GM12878 (cell line): ENCODE results near the gene DST. TPM values are rescaled to one million over a fixed set of nuclear protein-coding genes. Genes with fewer than 3 reads are reported as not detected.

ENCODE experiments used
- ATAC-seq: fragments of 200-7000 bp; cut with Tn5 transposase; 3 replicates; pipeline ENCODE4 v1.9.1; 2020; ENCODE audit warnings: mild to moderate bottlenecking, moderate library complexity
- BruUV-seq: library from RNA; stranded (reverse); fragments of 400-500 nt; replicated peaks from 2 replicates; lab custom pipeline; 2021; lab: Mats Ljungman, UMichigan
- CTCF ChIA-PET: fragments of 300-600 bp; sonication (Branson Sonifier 250); formaldehyde crosslinking; extraction: SDS; loops from one replicate; lab custom pipeline; 2021; ENCODE audit warnings: inconsistent platforms; lab: Yijun Ruan, JAX
- POLR2A ChIA-PET: fragments of 350-600 bp; formaldehyde crosslinking; extraction: SDS; loops from one replicate; lab custom pipeline; 2021; ENCODE audit warnings: inconsistent platforms; lab: Charles Lee
- RAD21 ChIA-PET: fragments of 300-600 bp; sonication (Branson Sonifier 250); formaldehyde crosslinking; loops from one replicate; lab custom pipeline; 2023; ENCODE audit warnings: antibody characterized with exemption; ENCODE audit not compliant: unreplicated experiment; lab: Charles Lee
- SMC1A ChIA-PET: fragments of 300-600 bp; sonication (Branson Sonifier 250); formaldehyde crosslinking; loops from one replicate; lab custom pipeline; 2023; ENCODE audit not compliant: unreplicated experiment, uncharacterized antibody; lab: Charles Lee
- DNase-seq: peaks from one replicate; pipeline ENCODE4 v3.0.0-alpha.2; 2011; ENCODE audit warnings: low read depth, low spot score
- FAIRE-seq: peaks from 3 replicates; lab custom pipeline; 2011; peaks lifted over from hg19 to GRCh38; lab: Jason Lieb, UNC
- H2AFZ ChIP-seq: 2 replicates; pipeline ENCODE4 v1.6.0; 2011; ENCODE audit warnings: low read depth, low read length, control low read depth; ENCODE audit not compliant: control insufficient read depth
- H3K27ac ChIP-seq: 2 replicates; pipeline ENCODE4 v1.5.1; 2011; ENCODE audit warnings: control low read depth; ENCODE audit not compliant: control insufficient read depth, insufficient read depth
- H3K27me3 ChIP-seq, 2 experiments: replicated peaks in 1 of 2; 2 replicates each; pipeline versions ENCODE4 v1.6.0 to v1.6.1; 2011; ENCODE audit warnings: low read length in 1 of 2; ENCODE audit not compliant: control insufficient read depth in 2 of 2, insufficient read depth in 2 of 2
- H3K36me3 ChIP-seq, 2 experiments: 2 replicates each; pipeline ENCODE4 v1.5.1; 2011; ENCODE audit warnings: low read length in 1 of 2; ENCODE audit not compliant: control insufficient read depth in 2 of 2, insufficient read depth in 2 of 2
- H3K4me1 ChIP-seq: 2 replicates; pipeline ENCODE4 v1.6.1; 2011; ENCODE audit warnings: mild to moderate bottlenecking, low read length, moderate library complexity, mixed read lengths; ENCODE audit not compliant: control insufficient read depth, insufficient read depth
- H3K4me2 ChIP-seq: 2 replicates; pipeline ENCODE4 v1.6.0; 2011; ENCODE audit warnings: control low read depth; ENCODE audit not compliant: control insufficient read depth, insufficient read depth
- H3K4me3 ChIP-seq: fragments of 200-600 bp; sonication (generic); 2 replicates; pipeline ENCODE4 v1.5.1; 2016
- H3K79me2 ChIP-seq: 2 replicates; pipeline ENCODE4 v1.6.0; 2011; ENCODE audit warnings: low read length; ENCODE audit not compliant: control insufficient read depth, insufficient read depth
- H3K9ac ChIP-seq: 2 replicates; pipeline ENCODE4 v1.8.0; 2011; ENCODE audit warnings: low read length, control low read depth, mixed read lengths; ENCODE audit not compliant: control insufficient read depth, insufficient read depth
- H3K9me3 ChIP-seq: replicated peaks from 3 replicates; pipeline ENCODE4 v1.5.1; 2011; ENCODE audit warnings: mild to moderate bottlenecking, low read length; ENCODE audit not compliant: control insufficient read depth, insufficient read depth
- H4K20me1 ChIP-seq: 2 replicates; pipeline ENCODE4 v1.6.0; 2011; ENCODE audit not compliant: control insufficient read depth, insufficient read depth
- IRF3 ChIP-seq: fragments of 450-650 bp; IDR thresholded peaks from 2 replicates; pipeline ENCODE4 v1.6.1; 2014; ENCODE audit warnings: mild to moderate bottlenecking
- RBBP5 ChIP-seq: fragments of 200-600 bp; sonication (generic); conservative IDR thresholded peaks from 2 replicates; pipeline ENCODE4 v1.6.1; 2016
- SMARCA5 ChIP-seq: fragments of 450-650 bp; IDR thresholded peaks from 2 replicates; pipeline ENCODE4 v1.6.1; 2017; ENCODE audit warnings: mild to moderate bottlenecking
- ZBED1 ChIP-seq: IDR thresholded peaks from 2 replicates; pipeline ENCODE4 v1.6.1; 2016; ENCODE audit warnings: borderline replicate concordance
- WGBS: methylation state at CpG from one replicate; pipeline ENCODE4 v1.1.6; 2016; ENCODE audit warnings: low lambda C conversion rate; ENCODE audit not compliant: insufficient replicate concordance, insufficient coverage; ENCODE audit errors: missing lambda C conversion rate; 5-methylcytosine and 5-hydroxymethylcytosine counted together
- in situ Hi-C: fragments of 300-500 bp; cut with MboI; formaldehyde crosslinking; loops from 9 replicates; pipeline ENCODE4 v1.14.3; 2018; ENCODE audit warnings: mixed read lengths
- intact Hi-C: fragments of 100-400 bp; cut with micrococcal nuclease; formaldehyde crosslinking; loops from one replicate; pipeline ENCODE4 v1.14.2; 2022; ENCODE audit not compliant: unreplicated experiment
- polyA plus RNA-seq, 11 experiments: library from polyadenylated mRNA; depleted of rRNA in 4 of 11; unstranded in 6 of 11; stranded (reverse) in 5 of 11; fragments of >200 nt; fragmentation: Nextera tagmentation in 4 of 11; fragmentation: Illumina TruSeq in 1 of 11; extraction: Ambion mirVana in 4 of 11; extraction: Trizol in 1 of 11; gene quantifications; 1 replicate in 1 of 11; 2 replicates in 10 of 11; pipeline versions ENCODE4 v1.2.1 to v1.2.3, GENCODE V29; 2011 to 2016; ENCODE audit warnings: inconsistent platforms in 2 of 11, missing spikeins in 2 of 11, low read depth in 1 of 11
- total RNA-seq, 4 experiments: library from RNA; depleted of rRNA in 3 of 4; stranded (reverse); fragments of >200 nt in 3 of 4; fragmentation: Illumina TruSeq in 1 of 4; extraction: Trizol in 1 of 4; gene quantifications; 2 replicates each; pipeline versions ENCODE4 v1.2.1 to v1.2.3, GENCODE V29; 2013 to 2021

DST gene
- total and polyA plus RNA-seq, 10 of the 15 experiments (the other 5 are each of a cell fraction or from before 2014, with no cell fraction given) = 32.1 to 156 (median 75.0) TPM

- no peaks in the 10 kb centered on the region for H3K27me3 ChIP-seq
- H3K36me3 ChIP-seq = peaks cover 2 to 41% of the 10 kb centered on the region in 2 experiments; a peak in 3 of 4 replicates
- in situ Hi-C loops (no loop called here), intact Hi-C loops (no loop called here)
- ChIA-PET CTCF (no interaction called here), RAD21 (interaction anchor here (0.7 kb wide), 1 partner anchor 8 kb away, joined by 3 read pairs; no protein-coding TSS in a partner anchor), SMC1A (interaction anchor here (0.7 to 1.0 kb wide), 2 partner anchors 8 to 72 kb away, joined by 3 read pairs; no protein-coding TSS in a partner anchor), POLR2A (interaction anchor here (0.7 kb wide), 1 partner anchor 336 kb away, joined by 5 read pairs; no protein-coding TSS in a partner anchor)
- DNase-seq = no peak
- BruUV-seq = no TSS peak
- no peak overlapping the region for H3K9ac ChIP-seq
- H3K79me2 ChIP-seq = no peaks in the 10 kb centered on the region
- no peak overlapping the region for H3K27ac ChIP-seq
- ATAC-seq = no peak
- H3K4me1 ChIP-seq = no peaks in the 10 kb centered on the region
- no peak overlapping the region for H3K4me3 ChIP-seq
- H4K20me1 ChIP-seq = no peaks in the 10 kb centered on the region
- H3K9me3 ChIP-seq = peaks cover 3% of the 10 kb centered on the region; the same call in 2 of the 3 replicates
- H2AFZ ChIP-seq = no peak overlapping the region
- FAIRE-seq = no peak
- TF ChIP-seq RBBP5 = no peak
- no peak for TF ChIP-seq SMARCA5
- no peak for TF ChIP-seq ZBED1
- 100% methylated on average over 1 of the region's 1 CpG for WGBS
- H3K4me2 ChIP-seq = no peak overlapping the region
These were observed 158.8 kb downstream of the DST start for GRCh38 chr6:56483929-56484328.

- POLR2A ChIA-PET = no interaction called here
- BruUV-seq = no TSS peak
- H3K36me3 ChIP-seq = peaks cover 0 to 35% of the 10 kb centered on the region in 2 experiments
- no peaks in the 10 kb centered on the region for H3K27me3 ChIP-seq
- H4K20me1 ChIP-seq = no peaks in the 10 kb centered on the region
- no peak for FAIRE-seq
- intact Hi-C loops = no loop called here
- SMC1A ChIA-PET = no interaction called here
- no peak for TF ChIP-seq IRF3
- H3K79me2 ChIP-seq = no peaks in the 10 kb centered on the region
- no peak overlapping the region for H3K27ac ChIP-seq
- ATAC-seq = no peak
- H2AFZ ChIP-seq = no peak overlapping the region
- H3K9ac ChIP-seq = no peak overlapping the region
- RAD21 ChIA-PET = no interaction called here
- CTCF ChIA-PET = no interaction called here
- 86% methylated on average over 8 of the region's 8 CpGs for WGBS
- in situ Hi-C loops = no loop called here
- H3K4me2 ChIP-seq = no peak overlapping the region
- H3K4me3 ChIP-seq = no peak overlapping the region
- no peak for DNase-seq
- no peaks in the 10 kb centered on the region for H3K4me1 ChIP-seq
- peaks cover 3% of the 10 kb centered on the region; the same call in 2 of the 3 replicates for H3K9me3 ChIP-seq
These were observed 160.2 kb downstream of the DST start for GRCh38 chr6:56482525-56482924.
